B cell (primary cell): ENCODE results near the gene LILRA6. TPM values are rescaled to one million over a fixed set of nuclear protein-coding genes. Genes with fewer than 3 reads are reported as not detected.

Source experiments
- ATAC-seq: fragments of 200-7000 bp; cut with Tn5 transposase; one replicate; pipeline ENCODE4 v1.10.0; 2021; ENCODE audit warnings: low read depth, mild to moderate bottlenecking, moderate number of reproducible peaks, moderate library complexity
- CTCF ChIA-PET: fragments of 350-600 bp; sonication (Branson Sonifier 250); formaldehyde crosslinking; loops from one replicate; lab custom pipeline; 2021; ENCODE audit warnings: antibody characterized with exemption, inconsistent platforms; lab: Charles Lee
- POLR2A ChIA-PET: fragments of 350-600 bp; sonication (Branson Sonifier 250); formaldehyde crosslinking; loops from one replicate; lab custom pipeline; 2021; ENCODE audit warnings: antibody characterized with exemption; lab: Charles Lee
- DNase-seq: peaks from one replicate; pipeline ENCODE4 v3.0.0; 2013
- H2AFZ ChIP-seq: 2 replicates; pipeline ENCODE4 v1.6.1; 2012; ENCODE audit warnings: mild to moderate bottlenecking, low read depth, low read length; ENCODE audit not compliant: insufficient read depth, poor library complexity, severe bottlenecking
- H3K27ac ChIP-seq, 2 donors: 1 replicate in 1 of 2; 2 replicates in 1 of 2; pipeline ENCODE4 v1.5.1; 2012 to 2013; ENCODE audit warnings: low read length in 2 of 2, mild to moderate bottlenecking in 2 of 2, moderate library complexity in 1 of 2
- H3K27me3 ChIP-seq, 4 experiments: fragments of 200-600 bp in 1 of 4; sonication (generic) in 1 of 4; replicated peaks in 1 of 4; 1 replicate in 2 of 4; 2 replicates in 2 of 4; pipeline versions ENCODE4 v1.6.1 to v1.7.0; 2013 to 2016; ENCODE audit warnings: low read length in 3 of 4, mild to moderate bottlenecking in 2 of 4, mixed read lengths in 1 of 4, moderate library complexity in 1 of 4; ENCODE audit not compliant: insufficient read depth in 4 of 4, control insufficient read depth in 3 of 4; ENCODE audit errors: control extremely low read depth in 1 of 4
- H3K36me3 ChIP-seq, 2 experiments: replicated peaks in 1 of 2; 1 replicate in 1 of 2; 2 replicates in 1 of 2; pipeline versions ENCODE4 v1.6.1 to v1.7.1; 2013; ENCODE audit warnings: low read length in 1 of 2; ENCODE audit not compliant: insufficient read depth in 2 of 2, control insufficient read depth in 1 of 2; ENCODE audit errors: control extremely low read depth in 1 of 2, extremely low read depth in 1 of 2
- H3K4me1 ChIP-seq, 2 donors: fragments of 200-600 bp in 1 of 2; sonication (generic) in 1 of 2; 1 replicate in 1 of 2; 2 replicates in 1 of 2; pipeline versions ENCODE4 v1.5.1 to v1.6.1; 2013 to 2017; ENCODE audit warnings: low read length in 2 of 2; ENCODE audit not compliant: control insufficient read depth in 2 of 2, insufficient read depth in 2 of 2
- H3K4me2 ChIP-seq: replicated peaks from 2 replicates; pipeline ENCODE3; 2012; ENCODE audit warnings: mild to moderate bottlenecking, low read depth, low read length; ENCODE audit not compliant: poor library complexity, severe bottlenecking
- H3K4me3 ChIP-seq, 5 experiments: fragments of 200-600 bp in 1 of 5; sonication (generic) in 1 of 5; 1 replicate in 3 of 5; 2 replicates in 2 of 5; pipeline versions ENCODE4 v1.5.1 to v1.7.0; 2011 to 2016; ENCODE audit warnings: low read length in 4 of 5, mild to moderate bottlenecking in 4 of 5, low read depth in 2 of 5, control low read depth in 1 of 5, moderate library complexity in 1 of 5; ENCODE audit not compliant: insufficient read depth in 1 of 5; ENCODE audit errors: control extremely low read depth in 1 of 5, extremely low read depth in 1 of 5
- H3K79me2 ChIP-seq: fragments of 200-600 bp; sonication (generic); one replicate; pipeline ENCODE4 v1.6.0; 2016; ENCODE audit warnings: low read length; ENCODE audit not compliant: control insufficient read depth, insufficient read depth
- H3K9ac ChIP-seq: fragments of 200-600 bp; sonication (generic); 2 replicates; pipeline ENCODE4 v1.6.1; 2017; ENCODE audit warnings: mild to moderate bottlenecking, low read length, moderate library complexity
- H3K9me3 ChIP-seq, 3 donors: one replicate each; pipeline versions ENCODE4 v1.6.1 to v1.7.1; 2013; ENCODE audit warnings: low read length in 2 of 3; ENCODE audit not compliant: control insufficient read depth in 2 of 3, insufficient read depth in 1 of 3; ENCODE audit errors: control extremely low read depth in 1 of 3
- H4K20me1 ChIP-seq: 2 replicates; pipeline ENCODE4 v1.6.0; 2012; ENCODE audit warnings: mild to moderate bottlenecking, low read length; ENCODE audit not compliant: insufficient read depth, control insufficient read depth, poor library complexity, severe bottlenecking
- H3K27ac Mint-ChIP-seq: one replicate; pipeline ENCODE4 v1.8.0; 2021; ENCODE audit warnings: mixed read lengths
- H3K27me3 Mint-ChIP-seq: one replicate; pipeline ENCODE4 v1.8.0; 2021; ENCODE audit warnings: mixed read lengths
- H3K4me1 Mint-ChIP-seq: one replicate; pipeline ENCODE4 v1.8.0; 2021; ENCODE audit warnings: mixed read lengths
- H3K4me3 Mint-ChIP-seq: one replicate; pipeline ENCODE4 v1.8.0; 2021; ENCODE audit warnings: mixed read lengths
- H3K9me3 Mint-ChIP-seq: one replicate; pipeline ENCODE4 v1.8.0; 2022; ENCODE audit warnings: mixed read lengths; ENCODE audit not compliant: insufficient read depth
- CTCF ChIP-seq: fragments of 200-600 bp; IDR thresholded peaks from one replicate; pipeline ENCODE4 v1.8.0; 2022; ENCODE audit warnings: antibody characterized with exemption, mild to moderate bottlenecking
- EZH2 ChIP-seq: IDR thresholded peaks from 2 replicates; pipeline ENCODE4 v1.6.1; 2012; ENCODE audit warnings: borderline replicate concordance, low read depth, mild to moderate bottlenecking, moderate library complexity, low read length; ENCODE audit not compliant: insufficient read depth, poor library complexity, severe bottlenecking
- WGBS: methylation state at CpG from one replicate; pipeline ENCODE4 v1.1.5; 2013; ENCODE audit warnings: missing lambda C conversion rate; ENCODE audit not compliant: insufficient coverage; 5-methylcytosine and 5-hydroxymethylcytosine counted together
- intact Hi-C: fragments of 100-400 bp; cut with micrococcal nuclease; formaldehyde crosslinking; loops from one replicate; pipeline ENCODE4 v1.10.0; 2022
- polyA plus RNA-seq: library from polyadenylated mRNA; depleted of rRNA; stranded (reverse); fragments of >200 nt; gene quantifications from 2 replicates; pipeline ENCODE4 v1.2.3, GENCODE V29; 2012
- total RNA-seq, 2 donors: library from RNA; stranded (reverse); fragments of 120-200 nt in 1 of 2; gene quantifications; 1 replicate in 1 of 2; 2 replicates in 1 of 2; pipeline versions ENCODE4 v1.2.3 to v1.2.4, GENCODE V29; 2013 to 2022

The LILRA6 gene
- total and polyA plus RNA-seq, 2 donors (not counting 1 experiment from before 2014, with no cell fraction given), result 0.66 TPM; not detected in 1

- H3K4me1 ChIP-seq, result no peaks in the 10 kb centered on the region
- ChIA-PET POLR2A (no interaction called here), CTCF (interaction anchor here (1.1 to 2.0 kb wide), 2 partner anchors 8 to 9 kb away, joined by 3 to 5 read pairs; no protein-coding TSS in a partner anchor)
- WGBS, result 89% methylated on average over 14 of the region's 19 CpGs
- H3K27ac ChIP-seq, result no peak overlapping the region
- H3K4me3 ChIP-seq, result no peak overlapping the region
- H3K79me2 ChIP-seq, result no peaks in the 10 kb centered on the region
- ATAC-seq (no peak), DNase-seq (no peak)
- H4K20me1 ChIP-seq, result no peaks in the 10 kb centered on the region
- H3K4me1 Mint-ChIP-seq, result no peaks in the 10 kb centered on the region
- no peaks in the 10 kb centered on the region for H3K9me3 ChIP-seq
- peaks cover 0 to 40% (median 2%) of the 10 kb centered on the region in 4 experiments for H3K27me3 ChIP-seq
- H2AFZ ChIP-seq, result no peak overlapping the region
- no peak overlapping the region for H3K9ac ChIP-seq
- H3K27ac Mint-ChIP-seq, result no peak overlapping the region
- H3K9me3 Mint-ChIP-seq, result no peaks in the 10 kb centered on the region
- intact Hi-C loops, result no loop called here
- TF ChIP-seq CTCF (no peak), EZH2 (no peak)
- H3K4me3 Mint-ChIP-seq, result no peak overlapping the region
- no peak overlapping the region for H3K4me2 ChIP-seq
- peaks cover 26% of the 10 kb centered on the region for H3K27me3 Mint-ChIP-seq
- no peaks in the 10 kb centered on the region for H3K36me3 ChIP-seq
These were observed 13.9 kb upstream of the LILRA6 start for GRCh38 chr19:54256250-54257115.

GRCh38 chr19:54255105-54255775 lies 12.7 kb upstream of the LILRA6 start:
- Histone ChIP-seq H3K36me3 (no peaks in the 10 kb centered on the region), H3K27ac (no peak overlapping the region), H3K9me3 (no peaks in the 10 kb centered on the region), H4K20me1 (no peaks in the 10 kb centered on the region), H3K4me2 (no peak overlapping the region), H3K27me3 (peaks cover 0 to 40% (median 2%) of the 10 kb centered on the region in 4 experiments), H2AFZ (no peak overlapping the region), H3K9ac (no peak overlapping the region), H3K4me3 (no peak overlapping the region), H3K79me2 (no peaks in the 10 kb centered on the region), H3K4me1 (no peaks in the 10 kb centered on the region)
- DNase-seq (no peak), ATAC-seq (no peak)
- ChIA-PET POLR2A (no interaction called here), CTCF (no interaction called here)
- H3K27me3 Mint-ChIP-seq, result peaks cover 27% of the 10 kb centered on the region
- H3K9me3 Mint-ChIP-seq, result no peaks in the 10 kb centered on the region
- no peak overlapping the region for H3K27ac Mint-ChIP-seq
- H3K4me1 Mint-ChIP-seq, result no peaks in the 10 kb centered on the region
- H3K4me3 Mint-ChIP-seq, result no peak overlapping the region
- WGBS, result 85% methylated on average over 24 of the region's 26 CpGs
- no peak for TF ChIP-seq CTCF
- no peak for TF ChIP-seq EZH2
- intact Hi-C loops, result no loop called here
